Measurements from ENCODE around the gene SLC5A6. TPM values are rescaled to one million over a fixed set of nuclear protein-coding genes. Genes with fewer than 3 reads are reported as not detected.
"Not testable (repeated sequence)": the region's sequence is repeated elsewhere in the genome, so short reads cannot be mapped to it uniquely, and the experiment has no call there.

Gene SLC5A6
- total and polyA plus RNA-seq, 12 donors, result 5.3 to 20.5 (median 9.1) TPM

DNA sequence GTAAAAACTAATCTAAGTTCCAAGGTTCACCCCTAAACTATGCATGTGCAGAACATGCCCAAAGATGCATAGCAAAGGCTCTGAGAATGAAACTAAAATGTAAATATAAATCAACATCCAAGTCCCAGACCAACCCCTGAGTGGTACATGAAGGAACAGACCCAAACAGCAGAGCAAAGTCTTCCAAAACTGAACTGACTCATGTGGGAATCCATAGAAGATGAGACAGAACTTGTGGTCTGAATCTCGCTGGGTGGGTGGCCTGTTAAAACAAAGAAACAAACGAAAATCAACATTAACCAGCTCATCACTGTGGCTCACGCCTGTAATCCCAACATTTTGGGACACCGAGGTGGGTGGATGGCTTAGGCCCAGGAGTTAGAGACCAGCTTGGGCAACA, 29.7 kb downstream of the SLC5A6 start:
- TF ChIP-seq CTCF (IDR thresholded peaks at IDR 0.05), result no peak
- WGBS, 2 donors, result 66 to 75% methylated on average over 4 of the region's 4 CpGs
- H3K36me3 ChIP-seq, result no peaks in the 10 kb centered on the region
- H3K9me3 ChIP-seq, result no peaks in the 10 kb centered on the region
- H3K27ac ChIP-seq, result no peak overlapping the region
- no peak for ATAC-seq
- peaks cover 0 to 26% (median 9%) of the 10 kb centered on the region in 9 donors for H3K4me1 ChIP-seq
- no peak for DNase-seq
- intact Hi-C loops (cut with DNase I), result no loop called here
- peaks cover 0 to 30% (median 22%) of the 10 kb centered on the region in 7 donors for H3K27me3 ChIP-seq
- no peak overlapping the region for H3K4me3 ChIP-seq

- WGBS, 2 donors, result 61 to 68% methylated on average over 3 of the region's 3 CpGs
- intact Hi-C loops (cut with DNase I), result loop anchor here in 1 of 10 donors (10.0 kb wide), 1 partner anchor 105 kb away; the partner anchor contains the start of gene TRIM54
- no peak for ATAC-seq
Observed at GRCh38 chr2:27179344-27180000, 32.6 kb downstream of the SLC5A6 start.

DNA sequence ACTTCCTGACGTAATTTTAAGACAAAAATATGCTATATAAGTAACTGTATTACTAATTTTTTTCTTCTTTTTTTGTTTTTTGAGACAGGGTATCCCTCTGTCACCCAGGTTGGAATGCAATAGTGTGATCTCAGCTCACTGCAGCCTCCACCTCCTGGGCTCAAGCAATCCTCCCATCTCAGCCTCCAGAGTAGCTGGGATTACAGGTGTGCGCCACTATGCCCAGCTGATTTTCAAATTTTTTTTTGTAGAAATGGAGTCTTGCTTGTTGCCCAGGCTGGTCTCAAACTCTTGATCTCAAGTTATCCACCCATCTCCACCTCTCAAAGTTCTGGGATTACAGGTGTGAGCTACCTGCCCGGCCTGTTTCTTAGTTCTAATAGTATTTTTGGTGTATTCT, 33.6 kb downstream of the SLC5A6 start:
- Histone ChIP-seq H3K9me3 (no peaks in the 10 kb centered on the region), H3K4me1 (peaks cover 0 to 4% (median 0%) of the 10 kb centered on the region in 9 donors), H3K27ac (no peak overlapping the region), H3K4me3 (no peak overlapping the region), H3K36me3 (no peaks in the 10 kb centered on the region), H3K27me3 (peaks cover 0 to 37% (median 22%) of the 10 kb centered on the region in 7 donors)
- no peak for TF ChIP-seq CTCF (IDR thresholded peaks at IDR 0.05)
- ATAC-seq (no peak), DNase-seq (no peak)
- intact Hi-C loops (cut with DNase I), result loop anchor here in 1 of 10 donors (10.0 kb wide), 1 partner anchor 106 kb away; the partner anchor contains the start of gene TRIM54
- 86% methylated on average over 3 of the region's 3 CpGs for WGBS, 2 donors

More at GRCh38 chr2:27179344-27180000, 32.6 kb downstream of the SLC5A6 start:
- Histone ChIP-seq H3K4me1 (peaks cover 0 to 9% (median 0%) of the 10 kb centered on the region in 9 donors), H3K4me3 (no peak overlapping the region), H3K36me3 (no peaks in the 10 kb centered on the region), H3K9me3 (no peaks in the 10 kb centered on the region), H3K27ac (no peak overlapping the region), H3K27me3 (peaks cover 0 to 37% (median 22%) of the 10 kb centered on the region in 7 donors)
- TF ChIP-seq CTCF (IDR thresholded peaks at IDR 0.05), result no peak
- no peak for DNase-seq

DNA sequence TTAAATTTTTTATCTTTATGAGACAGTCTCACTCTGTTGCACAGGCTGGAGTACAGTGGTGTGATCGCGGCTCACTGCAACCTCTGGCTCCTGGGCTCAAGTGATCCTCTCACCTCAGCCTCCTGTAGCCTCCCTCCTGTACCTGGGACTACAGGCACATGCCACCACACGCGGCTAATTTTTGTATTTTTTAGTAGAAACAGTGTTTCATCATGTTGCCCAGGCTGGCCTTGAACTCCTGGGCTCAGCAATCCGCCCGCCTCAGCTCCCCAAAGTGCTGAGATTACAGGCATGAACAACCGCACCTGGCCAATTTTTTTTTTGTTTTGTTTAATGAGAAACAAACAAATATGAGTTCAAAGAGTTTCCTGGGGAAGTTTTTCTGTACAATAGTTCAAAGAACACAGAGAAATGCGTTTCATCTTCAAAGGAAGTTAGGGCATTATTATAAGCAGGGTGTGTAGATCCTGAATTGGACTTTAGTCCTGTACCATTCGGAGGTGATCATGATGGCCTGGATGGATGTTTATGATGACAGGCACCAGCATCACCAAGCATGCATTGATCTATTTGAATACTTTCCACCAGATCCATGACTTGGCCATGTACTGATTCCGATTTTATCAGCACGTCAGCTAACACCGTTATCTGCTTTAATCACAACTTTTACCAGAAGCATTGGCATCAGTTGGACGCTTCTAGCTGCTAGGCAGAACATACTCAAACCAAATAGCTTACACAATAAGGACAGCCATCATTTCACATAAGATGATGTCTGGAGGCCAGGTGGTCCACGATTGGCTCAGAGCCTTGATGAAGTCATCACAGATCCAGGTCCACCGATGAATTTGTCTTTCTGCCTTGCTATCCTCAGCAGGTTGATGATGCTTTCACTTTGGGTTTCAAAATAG, 34.4 kb downstream of the SLC5A6 start:
- Histone ChIP-seq H3K27me3 (peaks cover 0 to 37% (median 22%) of the 10 kb centered on the region in 7 donors), H3K4me1 (peaks cover 0 to 4% (median 0%) of the 10 kb centered on the region in 9 donors), H3K27ac (no peak overlapping the region), H3K4me3 (no peak overlapping the region), H3K36me3 (no peaks in the 10 kb centered on the region), H3K9me3 (no peaks in the 10 kb centered on the region)
- intact Hi-C loops (cut with DNase I), result loop anchor here in 1 of 10 donors (10.0 kb wide), 1 partner anchor 107 kb away; the partner anchor contains the start of gene TRIM54
- ATAC-seq, result no peak
- TF ChIP-seq CTCF (IDR thresholded peaks at IDR 0.05), result no peak
- DNase-seq, result no peak
- 76 to 80% methylated on average over 15 of the region's 15 CpGs for WGBS, 2 donors

- H3K4me1 ChIP-seq, H3K27ac ChIP-seq, H3K4me3 ChIP-seq, H3K36me3 ChIP-seq, DNase-seq, ATAC-seq, H3K9me3 ChIP-seq: not testable (repeated sequence)
- peaks cover 0 to 37% (median 17%) of the 10 kb centered on the region in 7 donors for H3K27me3 ChIP-seq
- WGBS, 2 donors, result 87 to 91% methylated on average over 4 of the region's 4 CpGs
- intact Hi-C loops (cut with DNase I), result loop anchor here in 1 of 10 donors (10.0 kb wide), 1 partner anchor 109 kb away; the partner anchor contains the start of gene TRIM54
Observed at GRCh38 chr2:27175781-27176180, 36.3 kb downstream of the SLC5A6 start.

Data from heart right ventricle (tissue), 16 donors.